Cerebellar cortex (tissue), 1 donor: ENCODE results near the gene CEP63.
"Not testable (repeated sequence)": the region's sequence is repeated elsewhere in the genome, so short reads cannot be mapped to it uniquely, and the experiment has no call there.

Source experiments
- DNase-seq: peaks from one replicate; pipeline ENCODE4 v3.0.0-alpha.2; 2015; ENCODE audit warnings: low spot score

Gene CEP63

DNA sequence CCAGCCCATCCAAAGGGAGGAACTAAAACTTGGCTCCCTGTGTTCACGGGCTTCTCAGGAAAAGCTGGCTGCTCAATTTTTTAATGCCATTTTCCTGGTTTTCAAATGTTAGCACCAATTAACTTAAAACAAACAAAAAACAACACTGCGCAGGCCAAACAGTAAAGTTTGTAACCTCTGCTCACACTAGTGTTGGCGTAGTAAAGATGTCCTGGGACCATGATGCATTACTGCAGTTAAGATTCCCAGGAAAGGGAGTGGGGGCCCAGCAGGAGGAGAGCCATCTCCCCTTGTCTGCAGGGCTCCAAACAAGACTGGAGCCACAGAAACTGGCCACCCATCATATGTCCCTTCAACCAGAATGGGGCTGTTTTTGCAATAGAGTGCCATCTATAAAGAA is 91.0 kb downstream of the CEP63 start:
- DNase-seq = no peak

DNA sequence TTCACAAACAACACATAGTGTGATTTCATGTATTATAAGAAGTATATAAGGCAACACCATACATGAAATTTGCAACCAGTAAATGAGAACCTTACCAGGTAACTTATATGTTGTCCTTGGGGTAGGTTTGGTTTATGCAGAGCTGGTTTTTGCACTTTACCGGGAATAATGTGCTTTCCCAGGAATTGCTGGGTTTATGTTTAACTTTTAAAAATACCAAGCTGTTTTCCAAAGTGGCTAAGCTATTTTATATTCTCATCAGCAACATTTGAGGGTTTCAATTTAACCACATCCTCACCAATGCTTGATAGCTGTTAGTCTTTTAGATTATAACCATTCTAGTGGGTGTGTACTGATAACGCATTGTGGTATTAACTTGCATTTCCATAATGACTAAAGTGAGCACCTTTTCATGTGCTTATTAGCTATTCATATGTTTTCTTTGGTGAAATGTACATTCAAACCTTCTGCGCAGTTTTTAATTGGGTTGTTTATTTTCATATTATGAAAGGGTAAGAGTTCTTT is 93.3 kb downstream of the CEP63 start:
- no peak for DNase-seq

- no peak for DNase-seq
These were observed 104.9 kb downstream of the CEP63 start for GRCh38 chr3:134590766-134591165.

DNA sequence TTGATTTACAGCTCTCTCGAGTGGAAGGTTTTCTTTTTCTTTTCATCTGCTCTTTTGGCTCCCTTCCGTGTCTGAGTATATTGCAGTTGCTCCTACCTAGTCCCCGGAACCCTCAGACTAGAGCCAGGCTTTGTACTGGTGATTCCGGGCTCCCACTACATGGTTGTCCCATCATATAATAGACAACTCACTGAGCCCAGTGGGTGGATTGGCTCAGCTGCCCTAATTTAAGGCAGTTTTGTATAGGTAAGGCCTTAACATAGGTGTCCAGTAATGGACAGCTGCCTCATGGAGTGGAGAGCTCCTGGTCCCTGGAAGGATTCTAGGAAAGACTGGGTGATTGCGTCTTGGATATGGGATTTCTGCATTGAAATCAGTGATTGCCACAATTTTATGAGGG is 106.9 kb downstream of the CEP63 start:
- peak; percentile 28 for DNase-seq

DNA sequence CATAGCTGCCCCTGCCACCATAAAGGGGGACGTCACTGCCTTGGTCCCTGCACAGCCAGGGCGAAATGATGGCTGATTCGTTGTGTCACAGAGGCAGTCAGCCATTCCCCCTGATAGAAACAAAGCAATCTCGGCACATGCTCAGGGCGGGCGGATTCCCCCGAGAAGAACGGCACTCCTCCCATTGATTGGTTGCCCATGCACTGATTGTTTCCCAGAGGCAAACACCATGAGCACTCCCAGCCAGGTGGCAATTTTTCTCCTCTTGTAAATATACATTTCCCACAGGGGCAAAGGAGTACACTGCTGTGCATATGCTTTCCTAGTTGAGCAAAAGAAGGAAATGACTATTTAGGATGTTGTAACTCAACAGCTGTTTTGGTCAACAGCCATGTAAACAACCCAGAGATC is 108.5 kb downstream of the CEP63 start:
- DNase-seq = no peak

DNA sequence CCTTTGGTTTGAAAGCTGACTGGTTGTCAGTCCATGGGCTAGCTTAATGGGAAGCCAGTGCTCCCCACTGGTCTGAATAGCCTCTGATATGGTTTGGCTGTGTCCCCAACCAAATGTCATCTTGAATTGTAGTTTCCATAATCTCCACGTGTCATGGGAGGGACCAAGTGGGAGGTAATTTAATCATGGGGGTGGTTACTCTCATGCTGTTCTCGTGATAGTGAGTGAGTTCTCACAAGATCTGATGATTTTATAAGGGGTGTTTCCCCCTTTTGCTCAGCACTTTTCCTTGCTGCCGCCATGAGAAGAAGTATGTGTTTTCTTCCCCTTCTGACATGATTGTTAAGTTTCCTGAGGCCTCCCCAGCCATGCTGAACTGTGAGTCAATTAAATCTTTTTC is 109.1 kb downstream of the CEP63 start:
- DNase-seq = not testable (repeated sequence)

GRCh38 chr3:134597390-134597970 is 111.6 kb downstream of the CEP63 start:
- DNase-seq = no peak

GRCh38 chr3:134598763-134599545 is 113.1 kb downstream of the CEP63 start:
- no peak for DNase-seq

GRCh38 chr3:134600206-134600605 is 114.3 kb downstream of the CEP63 start:
- no peak for DNase-seq

DNA sequence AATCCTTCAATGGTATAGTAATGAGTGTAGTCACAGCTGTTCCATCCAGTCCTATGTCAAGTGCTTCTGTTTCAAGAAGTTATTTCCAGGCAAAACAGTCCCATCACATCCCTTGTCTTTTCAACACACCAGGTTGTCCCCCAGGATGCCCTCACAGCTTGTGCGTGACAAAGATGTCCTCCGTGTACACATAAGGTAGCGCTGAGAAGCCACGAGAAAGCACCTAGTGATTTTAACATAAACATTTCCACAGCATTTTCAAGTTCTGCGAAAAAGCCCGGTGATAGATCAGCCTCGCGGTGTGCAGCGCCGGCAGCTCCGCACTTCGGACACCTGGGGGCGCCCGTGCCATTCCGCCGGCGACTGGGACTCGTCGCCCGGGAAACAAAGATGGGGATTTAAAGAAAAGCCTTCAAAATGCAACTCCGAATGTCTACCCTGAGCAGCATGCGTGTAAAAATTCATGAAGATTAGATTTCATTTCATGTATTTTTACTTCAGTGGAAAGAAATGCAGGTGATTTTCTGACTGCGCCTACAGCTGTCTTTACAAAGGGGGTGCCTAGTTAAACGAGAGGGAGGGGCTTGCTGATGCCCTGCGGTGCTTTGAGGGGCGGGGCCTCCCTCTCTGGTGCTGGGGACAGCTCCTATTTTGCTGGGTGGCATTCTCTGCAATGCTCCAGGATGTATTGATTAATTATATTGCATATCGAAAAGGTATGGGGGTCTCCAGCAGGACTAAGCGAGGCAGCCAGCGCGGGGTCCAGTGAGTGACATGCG is 115.0 kb downstream of the CEP63 start:
- peak; percentile 75 for DNase-seq

GRCh38 chr3:134601539-134602439 is 115.9 kb downstream of the CEP63 start:
- DNase-seq = peak; percentile 91

DNA sequence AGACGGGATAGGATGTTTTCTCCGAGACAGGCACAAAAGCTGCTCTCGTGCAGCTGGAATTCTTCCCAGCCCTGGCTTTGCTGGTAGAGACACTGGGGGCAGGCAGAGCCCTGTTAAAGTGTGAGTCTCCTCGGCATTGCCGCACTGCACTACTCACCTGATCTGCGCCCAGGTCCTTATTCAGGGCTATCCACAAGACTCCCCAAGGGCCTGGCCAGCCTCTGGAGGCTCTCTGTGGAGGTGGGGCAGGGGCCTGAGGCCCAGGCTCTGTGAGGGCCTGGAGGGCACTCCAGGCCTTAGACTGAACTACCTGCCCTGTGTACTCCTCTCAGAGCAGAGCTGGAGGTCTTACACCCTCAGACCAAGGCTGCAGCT is 116.6 kb downstream of the CEP63 start:
- no peak for DNase-seq

DNA sequence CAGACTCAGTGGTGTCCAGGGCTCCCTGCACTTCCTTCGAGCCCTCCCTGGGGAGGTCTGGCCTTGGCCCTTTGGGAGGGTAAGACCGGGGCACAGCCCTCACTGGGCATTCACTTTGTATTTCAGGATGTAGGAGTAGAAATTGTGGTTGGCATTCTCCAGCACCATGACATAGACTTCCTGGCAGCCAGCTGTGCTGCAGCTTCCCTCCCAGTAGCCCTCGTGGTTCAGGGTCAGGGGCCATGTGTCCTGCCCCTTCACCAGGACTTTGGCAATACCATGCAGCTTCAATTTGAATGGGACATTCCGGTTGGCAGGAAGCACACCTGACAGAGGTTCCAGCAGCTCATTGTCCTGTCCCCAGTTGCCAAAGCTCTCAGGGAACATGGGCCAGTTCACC is 117.6 kb downstream of the CEP63 start:
- DNase-seq = no peak

DNA sequence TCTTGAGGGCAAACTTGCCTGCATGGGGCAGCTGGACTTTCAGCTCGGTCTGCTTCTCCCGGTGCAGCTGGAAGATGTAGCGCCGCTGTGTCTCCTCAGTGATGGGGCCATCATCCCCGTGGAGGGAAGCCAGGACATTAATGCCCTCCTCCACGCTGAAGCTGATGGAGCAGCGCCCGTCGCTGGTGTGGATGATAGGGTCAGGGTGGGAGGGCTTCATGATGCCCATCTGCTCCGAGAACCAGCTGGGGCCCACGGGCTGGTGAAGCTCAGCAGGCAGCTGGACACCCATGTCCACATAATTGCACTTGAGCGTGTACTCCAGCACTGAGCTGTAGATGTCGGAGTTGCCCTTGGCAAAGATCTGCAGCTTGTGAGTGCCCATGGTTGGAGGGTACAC is 118.1 kb downstream of the CEP63 start:
- DNase-seq = no peak

DNA sequence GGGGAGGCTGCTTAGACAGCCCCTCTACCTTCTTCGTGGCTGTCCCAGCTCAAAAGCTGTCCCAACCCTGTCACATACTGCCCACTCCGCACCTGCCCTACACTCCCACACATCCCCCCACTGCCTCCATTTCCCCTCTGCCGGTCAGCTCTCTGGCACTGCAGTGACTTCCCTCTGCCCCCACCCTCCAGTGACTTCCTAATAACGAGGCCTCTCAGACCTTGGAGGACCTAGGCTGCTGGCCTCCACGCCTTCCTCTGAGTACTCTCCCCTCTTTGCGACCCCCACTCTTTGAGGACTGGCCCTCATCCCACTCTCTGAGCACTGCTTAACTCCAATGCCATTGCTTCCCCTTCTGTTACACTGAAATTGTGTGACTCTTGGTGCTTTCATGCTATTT is 119.7 kb downstream of the CEP63 start:
- no peak for DNase-seq

- no peak for DNase-seq
These were observed 120.5 kb downstream of the CEP63 start for GRCh38 chr3:134606033-134607025.

DNA sequence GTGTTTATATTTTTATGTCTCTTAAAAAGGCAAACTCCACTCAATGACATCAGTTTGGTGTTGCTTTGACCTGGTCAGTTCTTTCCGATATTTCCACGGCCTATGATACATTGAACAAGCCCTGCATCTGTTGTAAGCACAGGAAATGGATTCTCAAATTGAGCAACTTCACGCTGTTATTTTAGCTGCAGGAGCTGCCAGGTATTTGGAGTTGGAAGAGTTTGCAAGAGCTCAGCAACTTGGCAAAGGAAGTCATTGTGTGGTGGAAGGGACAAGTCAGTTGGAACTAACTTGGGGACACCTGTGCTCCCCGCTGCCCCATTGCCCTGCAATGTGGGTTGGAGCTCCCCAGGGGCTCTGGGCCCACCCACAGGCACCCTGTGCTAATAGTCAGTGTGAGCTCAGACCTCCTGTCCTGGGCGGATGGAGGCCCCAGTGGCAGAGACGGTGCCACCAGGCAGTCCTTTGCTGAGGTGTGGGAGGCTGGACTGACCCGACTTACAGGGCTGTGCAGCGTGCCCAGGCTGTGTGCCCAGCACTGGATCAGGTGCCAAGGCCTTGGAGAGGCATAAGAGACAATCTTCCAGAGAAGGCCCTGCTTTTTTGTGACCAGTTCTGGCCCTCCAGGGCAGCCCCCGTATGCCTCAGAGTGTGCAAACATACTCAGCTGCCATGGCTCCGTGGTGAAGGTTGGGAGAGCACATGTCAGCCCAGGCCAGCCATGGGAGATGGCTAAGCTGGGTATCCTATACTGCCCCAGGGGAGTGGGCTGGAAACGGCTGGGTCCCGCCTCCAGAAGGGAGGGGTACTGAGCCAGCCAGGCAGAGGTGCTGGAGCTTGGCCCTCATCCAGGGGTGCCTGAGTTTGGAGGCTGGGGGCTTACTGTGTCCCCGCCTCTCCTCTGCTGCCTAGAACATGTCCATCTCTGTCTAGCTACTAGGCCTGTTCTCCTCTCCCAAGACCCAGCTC is 121.5 kb downstream of the CEP63 start:
- DNase-seq = no peak

- DNase-seq = no peak
These were observed 122.3 kb downstream of the CEP63 start for GRCh38 chr3:134608023-134608770.
